Measurements from ENCODE around the gene TOP3B.

The TOP3B gene

DNA sequence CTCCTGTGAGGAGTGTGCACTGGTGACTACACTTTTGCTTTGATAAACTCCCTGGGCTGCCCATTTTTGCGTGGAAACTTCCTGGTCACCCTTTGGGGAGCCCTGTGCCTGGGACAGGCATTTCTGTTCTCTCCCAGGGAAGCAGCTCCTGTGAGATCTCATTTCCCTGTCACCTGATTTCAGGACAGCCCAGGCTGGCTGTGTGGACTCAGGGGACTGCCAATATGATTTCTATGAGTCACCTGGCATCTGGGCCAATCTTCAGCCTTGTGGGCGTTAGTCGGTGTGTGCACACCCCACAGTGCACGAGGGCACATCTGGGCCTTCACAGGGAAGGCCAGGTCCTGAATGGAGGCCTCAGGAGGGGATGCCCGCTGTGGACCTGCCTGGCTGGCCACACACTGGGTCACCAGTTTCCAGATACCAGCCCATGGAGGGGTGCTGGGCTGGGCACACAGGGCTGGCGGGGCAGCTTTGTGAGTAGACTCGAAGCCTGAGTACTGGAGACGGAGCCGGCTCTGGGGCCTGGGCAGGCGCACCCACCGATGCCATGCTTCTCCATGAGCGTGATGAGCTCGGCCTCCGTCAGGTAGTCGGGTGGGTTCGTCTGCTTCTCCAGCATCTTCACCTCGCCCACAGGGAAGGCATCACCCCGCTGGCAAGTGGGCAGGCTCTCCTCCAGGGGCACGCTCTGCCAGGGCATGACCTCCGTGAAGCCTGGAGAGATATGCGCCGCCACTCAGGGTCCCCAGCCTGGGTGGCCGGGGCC, 20.5 kb downstream of the TOP3B start:
- Histone ChIP-seq H2BK15ac (replicated peaks; ENCODE audit: low read depth) (no peak overlapping the region), H3K23ac (ENCODE audit: low read length) (no peak overlapping the region), H3K4me3 (ENCODE audit: low read length) (no peak overlapping the region), H3K9ac (ENCODE audit: low read length) (no peak overlapping the region), H3K4me1 (ENCODE audit: control insufficient read depth, low read depth, low read length) (no peaks in the 10 kb centered on the region), H3K4ac (ENCODE audit: low read depth, low read length) (no peak overlapping the region), H3K18ac (ENCODE audit: low read length) (no peak overlapping the region), H3K79me1 (ENCODE audit: low read length) (no peaks in the 10 kb centered on the region), H4K5ac (ENCODE audit: low read length) (no peak overlapping the region), H4K8ac (ENCODE audit: low read depth, low read length) (no peak overlapping the region), H3K27me3 (ENCODE audit: insufficient read depth, low read length, poor library complexity) (no peaks in the 10 kb centered on the region), H2BK120ac (ENCODE audit: low read depth, low read length) (no peak overlapping the region), H3K36me3 (ENCODE audit: control insufficient read depth, insufficient read depth, low read length) (peaks cover 14% of the 10 kb centered on the region), H3K56ac (ENCODE audit: low read length) (no peak overlapping the region), H3K27ac (ENCODE audit: low read depth, low read length) (no peak overlapping the region), H3K4me2 (ENCODE audit: low read length) (no peak overlapping the region), H2BK5ac (ENCODE audit: low read length) (no peak overlapping the region), H2AK5ac (ENCODE audit: low read length) (no peak overlapping the region), H3K79me2 (ENCODE audit: control insufficient read depth, insufficient read depth, low read length) (no peaks in the 10 kb centered on the region)
- no CpG with 5 or more reads among the region's 23 CpGs for WGBS (ENCODE audit: extremely low coverage, insufficient coverage, low lambda C conversion rate)
- no peak for DNase-seq

DNA sequence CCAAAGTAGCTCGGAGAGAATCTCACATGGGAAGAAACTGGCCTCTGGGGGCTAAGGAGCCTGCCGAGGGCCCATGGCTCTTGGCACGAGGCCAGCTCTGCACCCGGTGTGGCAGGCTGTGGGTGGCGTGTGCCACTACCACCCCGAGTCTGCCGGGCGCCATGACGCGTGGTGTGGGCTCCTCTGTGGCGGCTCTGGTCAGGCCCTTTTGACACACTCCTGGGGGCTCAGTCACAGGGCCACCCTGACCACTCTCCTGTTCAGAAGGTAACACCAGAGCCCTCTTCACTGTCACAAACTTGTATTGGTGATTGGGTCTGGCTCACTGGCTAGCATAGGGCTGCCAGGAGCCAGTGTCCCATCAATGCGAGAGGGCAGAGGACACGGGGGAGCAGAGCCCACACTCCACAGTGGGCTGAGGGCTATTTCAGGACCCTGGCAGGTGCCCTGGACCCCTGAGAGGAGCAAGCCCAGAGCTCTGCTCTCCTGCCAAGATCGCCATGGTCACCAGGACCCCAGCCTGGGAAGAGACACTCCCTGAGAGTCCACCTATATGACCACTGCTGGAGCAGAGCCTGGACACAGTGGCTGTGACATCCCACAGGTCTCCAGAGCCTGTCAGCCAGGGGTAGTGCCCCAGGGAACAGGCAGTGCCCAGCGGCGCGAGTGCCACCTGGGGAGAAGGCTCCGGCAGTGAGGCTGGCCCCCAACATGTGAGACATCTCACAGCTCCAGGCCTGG, 21.3 kb downstream of the TOP3B start:
- no peaks in the 10 kb centered on the region for H3K79me2 ChIP-seq (ENCODE audit: control insufficient read depth, insufficient read depth, low read length)
- H3K56ac ChIP-seq (ENCODE audit: low read length): no peak overlapping the region
- H3K79me1 ChIP-seq (ENCODE audit: low read length): no peaks in the 10 kb centered on the region
- H3K27ac ChIP-seq (ENCODE audit: low read depth, low read length): no peak overlapping the region
- H3K18ac ChIP-seq (ENCODE audit: low read length): no peak overlapping the region
- H2BK120ac ChIP-seq (ENCODE audit: low read depth, low read length): no peak overlapping the region
- H3K4ac ChIP-seq (ENCODE audit: low read depth, low read length): no peak overlapping the region
- H3K9ac ChIP-seq (ENCODE audit: low read length): no peak overlapping the region
- no peak overlapping the region for H2BK15ac ChIP-seq (replicated peaks; ENCODE audit: low read depth)
- WGBS (ENCODE audit: extremely low coverage, insufficient coverage, low lambda C conversion rate): no CpG with 5 or more reads among the region's 18 CpGs
- no peak overlapping the region for H3K4me2 ChIP-seq (ENCODE audit: low read length)
- no peak overlapping the region for H2AK5ac ChIP-seq (ENCODE audit: low read length)
- no peak overlapping the region for H3K4me3 ChIP-seq (ENCODE audit: low read length)
- H3K23ac ChIP-seq (ENCODE audit: low read length): no peak overlapping the region
- H3K36me3 ChIP-seq (ENCODE audit: control insufficient read depth, insufficient read depth, low read length): peaks cover 10% of the 10 kb centered on the region
- H2BK5ac ChIP-seq (ENCODE audit: low read length): no peak overlapping the region
- no peak overlapping the region for H4K8ac ChIP-seq (ENCODE audit: low read depth, low read length)
- H4K5ac ChIP-seq (ENCODE audit: low read length): no peak overlapping the region
- H3K4me1 ChIP-seq (ENCODE audit: control insufficient read depth, low read depth, low read length): no peaks in the 10 kb centered on the region
- DNase-seq: no peak
- H3K27me3 ChIP-seq (ENCODE audit: insufficient read depth, low read length, poor library complexity): no peaks in the 10 kb centered on the region

DNA sequence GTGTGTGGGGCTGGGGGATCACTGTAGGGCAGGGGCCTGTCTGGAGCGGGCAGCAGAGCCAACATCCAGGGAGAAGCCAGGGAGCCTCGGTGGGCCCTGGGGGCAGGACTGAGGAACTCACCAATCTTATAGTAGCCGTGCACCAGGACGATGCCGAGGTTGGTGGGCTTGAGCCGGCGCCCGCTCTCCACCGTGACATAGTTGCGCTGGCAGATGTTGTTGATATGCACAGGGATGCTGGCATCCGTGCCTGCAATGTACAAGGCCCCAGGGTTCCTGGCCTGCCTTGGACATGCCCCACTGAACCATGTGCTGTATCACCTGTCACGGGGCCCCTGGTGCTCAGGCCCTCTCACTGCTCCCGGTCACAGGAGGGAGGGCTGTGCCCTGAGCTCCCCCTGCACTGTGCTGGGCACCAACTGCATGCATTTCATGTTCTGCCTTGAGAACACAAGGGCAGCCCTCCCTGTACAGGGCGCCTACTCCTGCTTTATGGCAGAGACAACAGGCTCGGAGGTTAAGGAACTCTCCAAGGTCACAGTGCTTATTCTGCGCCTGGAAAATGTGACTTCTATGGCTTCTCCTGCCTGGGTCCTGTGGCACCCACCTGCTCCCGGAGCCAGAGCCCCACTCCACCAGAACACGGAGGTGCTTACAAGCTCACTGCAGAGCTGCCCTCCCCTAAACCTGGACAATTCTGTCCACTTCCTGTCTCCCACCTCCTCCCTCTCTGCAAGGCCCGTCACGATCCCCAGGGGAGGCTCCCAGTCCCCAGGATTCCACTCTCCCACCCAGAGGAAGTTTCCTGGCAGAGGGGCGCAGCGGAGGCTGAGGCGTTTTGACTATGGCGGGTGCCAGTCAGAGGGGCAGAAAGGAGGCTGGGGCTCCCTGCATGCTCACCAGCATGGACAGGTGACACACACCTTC, 22.1 kb downstream of the TOP3B start:
- H3K56ac ChIP-seq (ENCODE audit: low read length): no peak overlapping the region
- no peak overlapping the region for H4K5ac ChIP-seq (ENCODE audit: low read length)
- H2AK5ac ChIP-seq (ENCODE audit: low read length): no peak overlapping the region
- no peaks in the 10 kb centered on the region for H3K79me1 ChIP-seq (ENCODE audit: low read length)
- H4K8ac ChIP-seq (ENCODE audit: low read depth, low read length): no peak overlapping the region
- H2BK120ac ChIP-seq (ENCODE audit: low read depth, low read length): no peak overlapping the region
- no peaks in the 10 kb centered on the region for H3K79me2 ChIP-seq (ENCODE audit: control insufficient read depth, insufficient read depth, low read length)
- H3K27ac ChIP-seq (ENCODE audit: low read depth, low read length): no peak overlapping the region
- H2BK15ac ChIP-seq (replicated peaks; ENCODE audit: low read depth): no peak overlapping the region
- no peak for DNase-seq
- H3K4ac ChIP-seq (ENCODE audit: low read depth, low read length): no peak overlapping the region
- peaks cover 10% of the 10 kb centered on the region for H3K36me3 ChIP-seq (ENCODE audit: control insufficient read depth, insufficient read depth, low read length)
- H3K9ac ChIP-seq (ENCODE audit: low read length): no peak overlapping the region
- WGBS (ENCODE audit: extremely low coverage, insufficient coverage, low lambda C conversion rate): no CpG with 5 or more reads among the region's 24 CpGs
- no peak overlapping the region for H2BK5ac ChIP-seq (ENCODE audit: low read length)
- no peaks in the 10 kb centered on the region for H3K27me3 ChIP-seq (ENCODE audit: insufficient read depth, low read length, poor library complexity)
- H3K4me3 ChIP-seq (ENCODE audit: low read length): no peak overlapping the region
- H3K4me1 ChIP-seq (ENCODE audit: control insufficient read depth, low read depth, low read length): no peaks in the 10 kb centered on the region
- no peak overlapping the region for H3K4me2 ChIP-seq (ENCODE audit: low read length)
- H3K23ac ChIP-seq (ENCODE audit: low read length): no peak overlapping the region
- no peak overlapping the region for H3K18ac ChIP-seq (ENCODE audit: low read length)

DNA sequence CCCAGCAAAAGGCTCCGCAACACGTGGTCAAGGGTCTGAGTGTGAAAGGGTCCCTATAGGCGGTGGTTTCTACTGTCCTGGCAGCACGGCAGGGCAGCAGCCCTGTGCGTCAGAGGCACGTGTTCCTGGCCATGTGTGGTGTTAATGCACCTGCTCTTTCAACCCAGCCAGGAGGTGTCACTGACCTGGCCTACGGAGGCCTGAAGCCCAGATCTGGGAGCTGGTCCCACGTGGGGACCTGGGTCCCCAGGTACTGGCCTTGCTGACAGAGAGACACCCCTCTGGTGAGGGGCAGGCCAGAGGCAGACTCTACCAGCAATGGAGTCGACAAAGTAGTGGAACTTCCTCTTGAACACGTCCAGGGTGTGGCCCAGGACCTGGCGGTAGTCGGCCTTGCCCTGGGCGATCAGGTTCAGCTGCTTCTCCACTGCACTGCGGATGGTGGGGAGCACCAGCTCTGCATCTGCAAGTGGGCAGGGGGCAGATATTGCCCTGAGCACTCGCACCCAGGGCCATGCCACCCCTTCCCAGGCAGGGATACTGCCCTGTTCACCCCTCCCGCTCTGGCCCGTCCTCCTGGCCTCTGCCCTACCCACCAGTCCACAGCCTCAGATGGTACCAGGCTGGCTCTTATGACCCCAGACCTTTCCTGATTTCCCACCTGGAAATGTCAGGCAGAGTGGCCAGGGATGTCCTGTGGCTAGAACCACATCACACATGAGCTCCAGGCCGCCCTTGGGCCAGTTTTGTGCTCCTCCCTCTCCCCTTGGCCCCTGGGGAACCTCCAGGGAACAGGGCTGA, 23.1 kb downstream of the TOP3B start:
- WGBS (ENCODE audit: extremely low coverage, insufficient coverage, low lambda C conversion rate): no CpG with 5 or more reads among the region's 18 CpGs

More for the DNA sequence above, 23.1 kb downstream of the TOP3B start:
- no peak overlapping the region for H3K18ac ChIP-seq (ENCODE audit: low read length)
- no peak for DNase-seq
- no peak overlapping the region for H2BK120ac ChIP-seq (ENCODE audit: low read depth, low read length)
- peaks cover 5% of the 10 kb centered on the region for H3K36me3 ChIP-seq (ENCODE audit: control insufficient read depth, insufficient read depth, low read length)
- no peak overlapping the region for H3K9ac ChIP-seq (ENCODE audit: low read length)
- H3K23ac ChIP-seq (ENCODE audit: low read length): no peak overlapping the region
- no peak overlapping the region for H3K27ac ChIP-seq (ENCODE audit: low read depth, low read length)
- H4K8ac ChIP-seq (ENCODE audit: low read depth, low read length): no peak overlapping the region
- H3K4me3 ChIP-seq (ENCODE audit: low read length): no peak overlapping the region
- no peak overlapping the region for H2BK15ac ChIP-seq (replicated peaks; ENCODE audit: low read depth)
- no peak overlapping the region for H2BK5ac ChIP-seq (ENCODE audit: low read length)
- H3K4me1 ChIP-seq (ENCODE audit: control insufficient read depth, low read depth, low read length): no peaks in the 10 kb centered on the region
- no peak overlapping the region for H4K5ac ChIP-seq (ENCODE audit: low read length)
- H3K4me2 ChIP-seq (ENCODE audit: low read length): no peak overlapping the region
- no peak overlapping the region for H2AK5ac ChIP-seq (ENCODE audit: low read length)
- H3K79me1 ChIP-seq (ENCODE audit: low read length): no peaks in the 10 kb centered on the region
- H3K4ac ChIP-seq (ENCODE audit: low read depth, low read length): no peak overlapping the region
- H3K79me2 ChIP-seq (ENCODE audit: control insufficient read depth, insufficient read depth, low read length): no peaks in the 10 kb centered on the region
- H3K56ac ChIP-seq (ENCODE audit: low read length): no peak overlapping the region
- H3K27me3 ChIP-seq (ENCODE audit: insufficient read depth, low read length, poor library complexity): no peaks in the 10 kb centered on the region

Data from mesendoderm (in vitro differentiated cells).